K562 treated with DMSO at 1 percent for 4 hours (cell line): ENCODE data around the gene SLFN11. TPM values are rescaled to one million over a fixed set of nuclear protein-coding genes. Genes with fewer than 3 reads are reported as not detected.

Source experiments
- total RNA-seq: library from RNA; unstranded; fragments of 300-600 nt; gene quantifications from 2 replicates; pipeline ENCODE4 v1.2.3, GENCODE V29; 2022; ENCODE audit not compliant: insufficient read depth

Gene SLFN11, protein sequence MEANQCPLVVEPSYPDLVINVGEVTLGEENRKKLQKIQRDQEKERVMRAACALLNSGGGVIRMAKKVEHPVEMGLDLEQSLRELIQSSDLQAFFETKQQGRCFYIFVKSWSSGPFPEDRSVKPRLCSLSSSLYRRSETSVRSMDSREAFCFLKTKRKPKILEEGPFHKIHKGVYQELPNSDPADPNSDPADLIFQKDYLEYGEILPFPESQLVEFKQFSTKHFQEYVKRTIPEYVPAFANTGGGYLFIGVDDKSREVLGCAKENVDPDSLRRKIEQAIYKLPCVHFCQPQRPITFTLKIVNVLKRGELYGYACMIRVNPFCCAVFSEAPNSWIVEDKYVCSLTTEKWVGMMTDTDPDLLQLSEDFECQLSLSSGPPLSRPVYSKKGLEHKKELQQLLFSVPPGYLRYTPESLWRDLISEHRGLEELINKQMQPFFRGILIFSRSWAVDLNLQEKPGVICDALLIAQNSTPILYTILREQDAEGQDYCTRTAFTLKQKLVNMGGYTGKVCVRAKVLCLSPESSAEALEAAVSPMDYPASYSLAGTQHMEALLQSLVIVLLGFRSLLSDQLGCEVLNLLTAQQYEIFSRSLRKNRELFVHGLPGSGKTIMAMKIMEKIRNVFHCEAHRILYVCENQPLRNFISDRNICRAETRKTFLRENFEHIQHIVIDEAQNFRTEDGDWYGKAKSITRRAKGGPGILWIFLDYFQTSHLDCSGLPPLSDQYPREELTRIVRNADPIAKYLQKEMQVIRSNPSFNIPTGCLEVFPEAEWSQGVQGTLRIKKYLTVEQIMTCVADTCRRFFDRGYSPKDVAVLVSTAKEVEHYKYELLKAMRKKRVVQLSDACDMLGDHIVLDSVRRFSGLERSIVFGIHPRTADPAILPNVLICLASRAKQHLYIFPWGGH
- not detected in 2 replicates for total RNA-seq

DNA sequence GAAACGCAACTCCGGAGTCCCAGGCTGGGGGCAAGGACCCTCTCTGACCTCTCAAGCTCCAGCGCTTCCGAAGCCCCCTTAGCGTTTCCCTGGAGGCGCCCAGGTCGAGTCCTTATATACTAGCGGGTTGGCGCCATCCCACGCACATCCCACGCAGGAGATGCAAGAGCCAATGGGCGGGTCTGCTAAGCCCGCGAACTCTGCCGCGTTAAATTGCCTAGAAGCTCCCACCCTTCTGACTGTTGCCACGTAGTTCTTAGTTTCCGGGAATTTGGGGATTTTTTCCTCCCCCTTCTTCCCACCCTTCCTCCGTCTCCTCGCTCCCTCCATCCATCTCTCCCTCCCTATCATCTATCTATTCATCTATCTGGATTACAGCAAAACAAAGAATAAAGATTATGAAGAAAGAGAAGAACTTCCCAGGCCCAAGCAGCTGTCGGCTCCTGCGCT, at the start of gene SLFN11:
Gene SLFN11 (minus strand): TSS at position 88 of the 450 bp plus-strand sequence. CDS start 9,814 bp downstream, outside the sequence.

Other genes with a start within 250 kb of the SLFN11 start
- 17.1 and 17.7 TPM in 2 replicates for gene NLE1, start 231.3 kb downstream of the SLFN11 start, total RNA-seq
- gene UNC45B, start 225.8 kb downstream of the SLFN11 start, total RNA-seq = not detected in 2 replicates
- gene SLC35G3, start 179.2 kb downstream of the SLFN11 start, total RNA-seq = not detected in 2 replicates
- 1.6 and 1.8 TPM in 2 replicates for gene SLFN5, start 130.5 kb downstream of the SLFN11 start, total RNA-seq
- gene SLFN12, start 58.9 kb upstream of the SLFN11 start, total RNA-seq = not detected in 2 replicates
- gene SLFN13, start 75.1 kb upstream of the SLFN11 start, total RNA-seq = 0.27 and 0.38 TPM in 2 replicates
- not detected in 2 replicates for gene SLFN12L, start 164.1 kb upstream of the SLFN11 start, total RNA-seq
- 1.1 and 1.3 TPM in 2 replicates for gene SLFN14, start 187.2 kb upstream of the SLFN11 start, total RNA-seq
- 6.2 and 8.6 TPM in 2 replicates for gene PEX12, start 204.9 kb upstream of the SLFN11 start, total RNA-seq
- 86.3 and 94.1 TPM in 2 replicates for gene AP2B1, start 213.7 kb upstream of the SLFN11 start, total RNA-seq